ENCODE measurements around the gene FMNL1.
"Not testable (repeated sequence)": the region's sequence is repeated elsewhere in the genome, so short reads cannot be mapped to it uniquely, and the experiment has no call there.

The FMNL1 gene, protein sequence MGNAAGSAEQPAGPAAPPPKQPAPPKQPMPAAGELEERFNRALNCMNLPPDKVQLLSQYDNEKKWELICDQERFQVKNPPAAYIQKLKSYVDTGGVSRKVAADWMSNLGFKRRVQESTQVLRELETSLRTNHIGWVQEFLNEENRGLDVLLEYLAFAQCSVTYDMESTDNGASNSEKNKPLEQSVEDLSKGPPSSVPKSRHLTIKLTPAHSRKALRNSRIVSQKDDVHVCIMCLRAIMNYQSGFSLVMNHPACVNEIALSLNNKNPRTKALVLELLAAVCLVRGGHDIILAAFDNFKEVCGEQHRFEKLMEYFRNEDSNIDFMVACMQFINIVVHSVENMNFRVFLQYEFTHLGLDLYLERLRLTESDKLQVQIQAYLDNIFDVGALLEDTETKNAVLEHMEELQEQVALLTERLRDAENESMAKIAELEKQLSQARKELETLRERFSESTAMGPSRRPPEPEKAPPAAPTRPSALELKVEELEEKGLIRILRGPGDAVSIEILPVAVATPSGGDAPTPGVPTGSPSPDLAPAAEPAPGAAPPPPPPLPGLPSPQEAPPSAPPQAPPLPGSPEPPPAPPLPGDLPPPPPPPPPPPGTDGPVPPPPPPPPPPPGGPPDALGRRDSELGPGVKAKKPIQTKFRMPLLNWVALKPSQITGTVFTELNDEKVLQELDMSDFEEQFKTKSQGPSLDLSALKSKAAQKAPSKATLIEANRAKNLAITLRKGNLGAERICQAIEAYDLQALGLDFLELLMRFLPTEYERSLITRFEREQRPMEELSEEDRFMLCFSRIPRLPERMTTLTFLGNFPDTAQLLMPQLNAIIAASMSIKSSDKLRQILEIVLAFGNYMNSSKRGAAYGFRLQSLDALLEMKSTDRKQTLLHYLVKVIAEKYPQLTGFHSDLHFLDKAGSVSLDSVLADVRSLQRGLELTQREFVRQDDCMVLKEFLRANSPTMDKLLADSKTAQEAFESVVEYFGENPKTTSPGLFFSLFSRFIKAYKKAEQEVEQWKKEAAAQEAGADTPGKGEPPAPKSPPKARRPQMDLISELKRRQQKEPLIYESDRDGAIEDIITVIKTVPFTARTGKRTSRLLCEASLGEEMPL

GRCh38 chr17:45221081-45222013 is at the start of gene FMNL1:
Gene FMNL1 (plus strand): TSS chr17:45221885. CDS start chr17:45222125, 240 bp downstream.
- DNase-seq (ENCODE audit: low read depth) = peak; percentile 42

GRCh38 chr17:45172232-45172540 is 49.5 kb upstream of the FMNL1 start:
- DNase-seq (ENCODE audit: low read depth) = no peak

- peak; percentile 38 for DNase-seq (ENCODE audit: low read depth)
Measured at GRCh38 chr17:45172541-45173286, 49.0 kb upstream of the FMNL1 start.

GRCh38 chr17:45175759-45176115 is 45.9 kb upstream of the FMNL1 start:
- DNase-seq (ENCODE audit: low read depth) = no peak

DNA sequence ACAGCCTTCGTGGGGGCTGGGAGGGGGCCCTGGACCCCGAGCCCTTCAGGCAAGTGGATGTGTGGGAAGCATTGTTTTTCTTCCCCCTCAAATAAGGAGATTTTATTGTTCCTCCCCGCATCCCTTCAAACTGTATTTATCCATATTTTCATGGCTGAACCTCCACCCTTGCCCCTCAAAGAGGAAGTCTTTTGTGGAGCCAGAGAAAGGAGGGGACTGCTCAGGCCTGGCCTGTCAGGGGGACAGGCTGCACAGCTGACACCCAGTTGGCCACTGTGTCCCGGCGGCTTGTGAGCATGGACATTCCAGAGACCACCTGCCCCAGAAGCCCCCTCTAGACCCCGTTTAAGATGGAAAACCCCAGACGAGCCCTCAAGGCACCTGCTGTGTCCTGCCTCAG is 44.1 kb upstream of the FMNL1 start:
- DNase-seq (ENCODE audit: low read depth) = no peak

- no peak for DNase-seq (ENCODE audit: low read depth)
Measured at GRCh38 chr17:45184144-45184543, 37.5 kb upstream of the FMNL1 start.

GRCh38 chr17:45186801-45187354 is 34.8 kb upstream of the FMNL1 start:
- DNase-seq (ENCODE audit: low read depth) = no peak

- no peak for DNase-seq (ENCODE audit: low read depth)
Measured at GRCh38 chr17:45189009-45189408, 32.7 kb upstream of the FMNL1 start.

- DNase-seq (ENCODE audit: low read depth) = no peak
Measured at GRCh38 chr17:45190503-45191255, 31.0 kb upstream of the FMNL1 start.

GRCh38 chr17:45195424-45195823 is 26.3 kb upstream of the FMNL1 start:
- DNase-seq (ENCODE audit: low read depth) = no peak

DNA sequence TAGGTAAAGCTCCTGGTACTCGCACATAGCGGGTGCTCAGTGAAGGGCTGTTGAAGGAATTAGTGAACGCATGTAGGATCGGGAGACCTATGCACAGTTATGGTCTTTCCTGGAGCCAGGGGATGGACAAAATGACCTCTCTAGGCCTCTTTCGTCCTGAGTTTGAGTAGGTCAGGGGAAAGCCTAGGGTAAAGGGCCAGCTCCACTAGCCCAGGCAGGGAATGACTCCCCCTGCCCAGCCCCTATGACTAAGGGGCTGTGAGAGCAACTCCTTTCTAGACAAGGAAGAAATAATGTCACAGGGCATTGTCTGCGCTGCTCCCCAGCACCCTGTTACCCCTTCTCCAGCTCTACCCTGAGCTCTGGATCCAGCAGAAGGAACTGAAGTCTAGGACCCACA is 24.6 kb upstream of the FMNL1 start:
- no peak for DNase-seq (ENCODE audit: low read depth)

- peak; percentile 88 for DNase-seq (ENCODE audit: low read depth)
Measured at GRCh38 chr17:45197555-45198334, 23.9 kb upstream of the FMNL1 start.

- no peak for DNase-seq (ENCODE audit: low read depth)
Measured at GRCh38 chr17:45200701-45201100, 21.0 kb upstream of the FMNL1 start.

DNA sequence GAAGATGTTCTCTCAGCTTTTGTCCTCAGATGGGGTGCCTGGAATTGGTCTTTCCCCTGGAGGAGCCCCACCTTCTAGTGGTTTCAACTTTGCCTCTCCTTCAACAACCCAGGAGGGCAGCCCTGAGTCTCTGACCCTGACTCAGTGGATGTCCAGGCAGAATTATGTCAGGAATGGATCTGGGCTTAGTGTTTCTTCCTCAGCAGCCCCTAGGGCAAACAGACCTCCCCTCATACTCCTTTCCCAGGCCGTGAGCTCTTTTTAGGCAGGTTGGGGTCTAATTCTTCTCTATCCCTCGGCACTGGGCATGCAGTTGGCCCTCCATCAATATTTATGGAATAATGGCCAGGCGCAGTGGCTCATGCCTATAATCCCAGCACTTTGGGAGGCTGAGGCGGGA is 20.2 kb upstream of the FMNL1 start:
- DNase-seq (ENCODE audit: low read depth) = no peak

DNA sequence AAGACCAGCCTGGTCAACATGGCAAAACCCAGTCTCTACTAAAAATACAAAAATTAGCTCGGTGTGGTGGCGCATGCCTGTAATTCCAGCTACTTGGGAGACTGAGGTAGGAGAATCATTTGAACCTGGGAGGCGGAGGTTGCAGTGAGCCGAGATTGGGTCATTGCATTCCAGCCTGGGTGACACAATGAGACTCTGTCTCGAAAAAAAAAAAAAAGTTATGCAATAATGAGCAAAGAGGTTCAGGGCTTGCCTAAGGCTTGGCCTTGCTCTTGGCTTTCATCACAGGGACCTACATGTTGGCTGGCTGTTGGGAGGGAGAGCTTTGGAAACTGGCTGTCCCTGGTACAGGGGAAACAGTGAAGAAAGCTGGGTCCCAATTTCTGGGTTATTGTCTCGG is 19.8 kb upstream of the FMNL1 start:
- not testable (repeated sequence) for DNase-seq (ENCODE audit: low read depth)

DNA sequence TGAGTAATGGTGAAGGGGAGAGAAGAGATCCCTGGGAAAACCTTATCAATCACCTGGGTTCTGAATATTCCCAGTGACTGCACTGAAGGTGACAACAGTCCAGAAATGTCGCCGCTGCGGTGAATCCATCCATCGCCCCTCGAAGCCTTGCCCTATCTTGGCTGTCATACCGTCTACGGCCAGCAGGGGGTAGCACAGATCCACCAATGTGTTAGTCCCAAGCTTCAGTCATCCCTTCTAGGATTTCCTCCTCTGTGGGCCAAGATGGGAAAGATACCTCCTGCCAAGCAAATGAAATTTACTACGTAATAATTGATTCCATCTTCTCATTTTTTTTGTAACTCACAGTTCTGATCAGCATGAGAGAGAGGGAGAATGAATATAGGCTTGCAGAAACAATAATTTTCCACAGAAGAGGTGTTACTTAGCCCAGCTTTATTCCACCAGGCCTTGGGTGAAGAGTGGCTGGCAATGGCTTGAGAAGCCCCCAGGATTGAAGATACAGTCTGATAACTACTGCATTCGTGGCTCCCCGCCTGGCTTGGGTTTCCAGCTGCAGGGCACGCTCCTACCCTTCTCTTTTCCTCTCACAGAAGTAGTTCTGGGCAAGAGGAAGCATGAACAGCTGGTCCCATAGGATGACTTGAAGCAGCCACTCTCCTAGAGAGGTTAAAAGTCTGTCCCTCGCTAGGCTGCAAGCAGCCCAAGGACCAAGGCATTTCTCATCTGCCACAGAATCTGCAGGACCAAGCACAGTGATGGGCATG is 2.6 kb upstream of the FMNL1 start:
- peak; percentile 91 for DNase-seq (ENCODE audit: low read depth)

- no peak for DNase-seq (ENCODE audit: low read depth)
Measured at GRCh38 chr17:45220079-45220478, 1.6 kb upstream of the FMNL1 start.

GRCh38 chr17:45222014-45222288 is 266 bp downstream of the FMNL1 start:
- DNase-seq (ENCODE audit: low read depth) = no peak
